T-helper 17 cell (primary cell): ENCODE measurements around the gene SLC44A1. TPM values are rescaled to one million over a fixed set of nuclear protein-coding genes. Genes with fewer than 3 reads are reported as not detected.

Experiments
- total RNA-seq, 4 donors: library from RNA in 2 of 4; stranded (reverse) in 2 of 4; gene quantifications; one replicate each; pipeline ENCODE4 v1.2.3 and lab custom pipeline; 2022 to 2026

The SLC44A1 gene
- total RNA-seq, 2 donors from 2014 or later: 11.8 to 14.9 TPM

Other genes starting within 250 kb of the SLC44A1 start
- gene FSD1L, start 203.4 kb downstream of the SLC44A1 start, total RNA-seq: 1 to 10 TPM; 3.2 TPM